H1 (cell line): ENCODE measurements around the gene SULF2. TPM values are rescaled to one million over a fixed set of nuclear protein-coding genes. Genes with fewer than 3 reads are reported as not detected.

Experiments used
- CTCF ChIA-PET: fragments of 300-600 bp; sonication (Branson Sonifier 250); formaldehyde crosslinking; loops from one replicate; lab custom pipeline; 2021; ENCODE audit not compliant: partially characterized antibody; lab: Charles Lee
- POLR2A ChIA-PET: fragments of 300-600 bp; sonication (Branson Sonifier 250); formaldehyde crosslinking; loops from one replicate; lab custom pipeline; 2021; ENCODE audit warnings: inconsistent platforms; ENCODE audit not compliant: partially characterized antibody; lab: Charles Lee
- DNase-seq, 2 experiments: peaks; one replicate each; pipeline versions ENCODE4 v3.0.0 to v3.0.0-alpha.2; 2010 to 2022; ENCODE audit warnings: low spot score in 2 of 2, low read depth in 1 of 2, mixed read lengths in 1 of 2
- FAIRE-seq: peaks from 2 replicates; lab custom pipeline; 2011; peaks lifted over from hg19 to GRCh38; lab: Jason Lieb, UNC
- H2AFZ ChIP-seq: 2 replicates; pipeline ENCODE4 v1.8.1; 2012; ENCODE audit warnings: low read length, inconsistent platforms
- H2AK5ac ChIP-seq: 2 replicates; pipeline ENCODE4 v1.6.1; 2013; ENCODE audit warnings: low read depth, low read length
- H2BK120ac ChIP-seq: replicated peaks from 2 replicates; pipeline ENCODE3; 2013; ENCODE audit warnings: low read depth, low read length, inconsistent platforms
- H2BK12ac ChIP-seq: 2 replicates; pipeline ENCODE4 v1.6.1; 2013; ENCODE audit warnings: low read depth, low read length
- H2BK15ac ChIP-seq: 2 replicates; pipeline ENCODE4 v1.6.1; 2013; ENCODE audit warnings: low read length
- H2BK20ac ChIP-seq: 2 replicates; pipeline ENCODE4 v1.6.1; 2013; ENCODE audit warnings: low read length
- H2BK5ac ChIP-seq: 2 replicates; pipeline ENCODE4 v1.6.1; 2013; ENCODE audit warnings: low read depth, low read length
- H3K14ac ChIP-seq: 2 replicates; pipeline ENCODE4 v1.6.1; 2013; ENCODE audit warnings: inconsistent platforms; ENCODE audit not compliant: insufficient read length
- H3K18ac ChIP-seq: 2 replicates; pipeline ENCODE4 v1.6.1; 2013; ENCODE audit warnings: low read length; ENCODE audit errors: extremely low read depth
- H3K23ac ChIP-seq: 2 replicates; pipeline ENCODE4 v1.6.1; 2013; ENCODE audit warnings: inconsistent platforms; ENCODE audit not compliant: insufficient read length
- H3K23me2 ChIP-seq: 2 replicates; pipeline ENCODE4 v1.6.1; 2013; ENCODE audit warnings: low read depth, low read length
- H3K27ac ChIP-seq: 2 replicates; pipeline ENCODE4 v1.6.1; 2011; ENCODE audit warnings: low read depth, low read length, inconsistent platforms
- H3K27me3 ChIP-seq, 4 experiments: replicated peaks in 1 of 4; 1 replicate in 1 of 4; 2 replicates in 3 of 4; pipeline versions ENCODE4 v1.6.1 to v1.8.1; 2011 to 2013; ENCODE audit warnings: low read length in 3 of 4, mild to moderate bottlenecking in 3 of 4, inconsistent platforms in 2 of 4, mixed read lengths in 2 of 4, moderate library complexity in 1 of 4; ENCODE audit not compliant: control insufficient read depth in 3 of 4, insufficient read depth in 3 of 4; ENCODE audit errors: extremely low read depth in 1 of 4
- H3K36me3 ChIP-seq, 4 experiments: 2 replicates each; pipeline versions ENCODE4 v1.6.1 to v1.8.1; 2011 to 2013; ENCODE audit warnings: mild to moderate bottlenecking in 4 of 4, low read length in 3 of 4, moderate library complexity in 2 of 4, control low read depth in 1 of 4, inconsistent platforms in 1 of 4; ENCODE audit not compliant: insufficient read depth in 4 of 4, control insufficient read depth in 2 of 4
- H3K4ac ChIP-seq: replicated peaks from 2 replicates; pipeline ENCODE3; 2013; ENCODE audit warnings: low read length, low read depth, mixed read lengths, inconsistent platforms; ENCODE audit not compliant: insufficient read length
- H3K4me1 ChIP-seq, 4 experiments: replicated peaks in 1 of 4; 1 replicate in 1 of 4; 2 replicates in 3 of 4; pipeline versions ENCODE4 v1.6.1 to v1.8.1; 2011 to 2013; ENCODE audit warnings: low read length in 3 of 4, inconsistent platforms in 2 of 4, mixed read lengths in 1 of 4; ENCODE audit not compliant: insufficient read depth in 4 of 4, control insufficient read depth in 3 of 4
- H3K4me2 ChIP-seq, 2 experiments: 2 replicates each; pipeline versions ENCODE4 v1.6.1 to v1.8.1; 2011 to 2013; ENCODE audit warnings: low read depth in 2 of 2, low read length in 2 of 2, control low read depth in 1 of 2, inconsistent platforms in 1 of 2, mild to moderate bottlenecking in 1 of 2; ENCODE audit not compliant: insufficient read depth in 1 of 2
- H3K4me3 ChIP-seq, 4 experiments: fragments of 200-600, 300-600 bp in 1 of 4; sonication (generic), shearing (Covaris generic), sonication (Bioruptor Twin) in 1 of 4; 2 replicates each; pipeline versions ENCODE4 v1.5.1 to v1.8.1; 2011 to 2016; ENCODE audit warnings: low read length in 4 of 4, low read depth in 3 of 4, control low read depth in 2 of 4, inconsistent platforms in 2 of 4, mild to moderate bottlenecking in 2 of 4, mixed read lengths in 1 of 4, moderate library complexity in 1 of 4; ENCODE audit not compliant: insufficient read depth in 2 of 4; ENCODE audit errors: extremely low read depth in 1 of 4
- H3K56ac ChIP-seq: replicated peaks from 2 replicates; pipeline ENCODE3; 2013; ENCODE audit warnings: low read depth, mild to moderate bottlenecking, mixed read lengths, low read length, inconsistent platforms; ENCODE audit not compliant: insufficient read length
- H3K79me1 ChIP-seq: 2 replicates; pipeline ENCODE4 v1.6.1; 2013; ENCODE audit warnings: low read depth, low read length, control low read depth
- H3K79me2 ChIP-seq, 2 experiments: 2 replicates each; pipeline versions ENCODE4 v1.6.1 to v1.8.1; 2012 to 2013; ENCODE audit warnings: low read length in 2 of 2, mild to moderate bottlenecking in 2 of 2, inconsistent platforms in 1 of 2; ENCODE audit not compliant: insufficient read depth in 2 of 2, control insufficient read depth in 1 of 2
- H3K9ac ChIP-seq, 4 experiments: replicated peaks in 1 of 4; 1 replicate in 1 of 4; 2 replicates in 3 of 4; pipeline versions ENCODE4 v1.6.1 to v1.8.1; 2011 to 2013; ENCODE audit warnings: low read depth in 3 of 4, low read length in 3 of 4, control low read depth in 2 of 4, mild to moderate bottlenecking in 2 of 4, moderate library complexity in 2 of 4, inconsistent platforms in 1 of 4; ENCODE audit errors: extremely low read depth in 1 of 4
- H3K9me3 ChIP-seq, 2 experiments: 2 replicates each; pipeline versions ENCODE4 v1.6.1 to v1.8.1; 2012 to 2013; ENCODE audit warnings: mild to moderate bottlenecking in 2 of 2, moderate library complexity in 2 of 2, control low read depth in 1 of 2, inconsistent platforms in 1 of 2, low read depth in 1 of 2, low read length in 1 of 2, mixed read lengths in 1 of 2; ENCODE audit not compliant: insufficient read depth in 2 of 2
- H4K20me1 ChIP-seq, 2 experiments: replicated peaks in 1 of 2; 2 replicates each; pipeline versions ENCODE3 to v1.8.1; 2011 to 2013; ENCODE audit warnings: inconsistent platforms in 2 of 2, low read length in 2 of 2, mild to moderate bottlenecking in 1 of 2; ENCODE audit not compliant: insufficient read depth in 2 of 2, control insufficient read depth in 1 of 2
- H4K5ac ChIP-seq: 2 replicates; pipeline ENCODE4 v1.6.1; 2013; ENCODE audit warnings: low read length, low read depth, mixed read lengths, inconsistent platforms; ENCODE audit not compliant: insufficient read length
- H4K8ac ChIP-seq: 2 replicates; pipeline ENCODE4 v1.8.0; 2013; ENCODE audit warnings: mild to moderate bottlenecking, moderate library complexity, low read length, inconsistent platforms; ENCODE audit not compliant: insufficient read depth; ENCODE audit errors: extremely low read depth
- H4K91ac ChIP-seq: replicated peaks from 2 replicates; pipeline ENCODE3; 2013; ENCODE audit warnings: low read length, mixed read lengths, inconsistent platforms; ENCODE audit not compliant: insufficient read length
- CBX5 ChIP-seq: fragments of 300-800, 300-1000 bp; sonication (generic); IDR thresholded peaks from 2 replicates; pipeline ENCODE4 v1.7.1; 2016; ENCODE audit warnings: antibody characterized with exemption, low read length, low read depth
- EP300 ChIP-seq, 2 experiments: IDR thresholded peaks; 1 replicate in 1 of 2; 2 replicates in 1 of 2; pipeline ENCODE4 v1.6.1; 2011 to 2012; ENCODE audit warnings: low read depth in 2 of 2, low read length in 2 of 2, mild to moderate bottlenecking in 2 of 2, borderline replicate concordance in 1 of 2, inconsistent platforms in 1 of 2, moderate library complexity in 1 of 2
- FOSL1 ChIP-seq: IDR thresholded peaks from 2 replicates; pipeline ENCODE4 v1.6.1; 2011; ENCODE audit warnings: mild to moderate bottlenecking, low read depth, low read length, moderate library complexity; ENCODE audit not compliant: insufficient read depth
- KDM1A ChIP-seq: fragments of 200-600, 300-600 bp; sonication (generic); IDR thresholded peaks from 2 replicates; pipeline ENCODE4 v1.7.1; 2016; ENCODE audit warnings: mild to moderate bottlenecking, low read length, borderline replicate concordance
- NANOG ChIP-seq: IDR thresholded peaks from 2 replicates; pipeline ENCODE4 v1.6.1; 2011; ENCODE audit warnings: low read length, low read depth, mild to moderate bottlenecking, inconsistent platforms; ENCODE audit not compliant: insufficient read depth, poor library complexity, severe bottlenecking
- PHF8 ChIP-seq: fragments of 200-600 bp; sonication (generic); conservative IDR thresholded peaks from 2 replicates; pipeline ENCODE4 v1.7.1; 2012; ENCODE audit warnings: low read depth, mild to moderate bottlenecking, inconsistent platforms, low read length, moderate library complexity
- RXRA ChIP-seq: IDR thresholded peaks from 2 replicates; pipeline ENCODE4 v1.6.1; 2011; ENCODE audit warnings: low read depth, mild to moderate bottlenecking, low read length, moderate library complexity; ENCODE audit not compliant: insufficient read depth
- SAP30 ChIP-seq: fragments of 300-600 bp; sonication (generic); IDR thresholded peaks from 2 replicates; pipeline ENCODE4 v1.7.1; 2012; ENCODE audit warnings: low read length, moderate library complexity, mild to moderate bottlenecking, inconsistent platforms; ENCODE audit not compliant: insufficient read depth, insufficient replicate concordance
- SP1 ChIP-seq: IDR thresholded peaks from 2 replicates; pipeline ENCODE4 v1.6.1; 2011; ENCODE audit warnings: low read depth, low read length
- SUZ12 ChIP-seq: fragments of 200-600 bp; sonication (generic); IDR thresholded peaks from 2 replicates; pipeline ENCODE4 v1.6.1; 2012; ENCODE audit warnings: mild to moderate bottlenecking, inconsistent platforms, low read length, moderate library complexity, mixed read lengths
- TBP ChIP-seq: IDR thresholded peaks from 2 replicates; pipeline ENCODE4 v1.6.1; 2011; ENCODE audit warnings: low read depth, low read length, improper control_type of control experiment
- TEAD4 ChIP-seq: IDR thresholded peaks from 2 replicates; pipeline ENCODE4 v1.6.1; 2012; ENCODE audit warnings: low read depth, low read length, inconsistent platforms, mixed read lengths
- WGBS, 2 experiments: shearing (Covaris generic) in 1 of 2; methylation state at CpG; one replicate each; pipeline versions ENCODE4 v1.1.6 to v1.1.7; 2013 to 2015; ENCODE audit warnings: low lambda C conversion rate in 2 of 2, mixed read lengths in 2 of 2, inconsistent platforms in 1 of 2, low coverage in 1 of 2, missing lambda C conversion rate in 1 of 2; ENCODE audit not compliant: insufficient replicate concordance in 2 of 2, insufficient coverage in 1 of 2, insufficient read length in 1 of 2; ENCODE audit errors: extremely low coverage in 1 of 2, missing lambda C conversion rate in 1 of 2; 5-methylcytosine and 5-hydroxymethylcytosine counted together
- polyA plus RNA-seq, 7 experiments: library from polyadenylated mRNA; depleted of rRNA in 3 of 7; stranded (reverse) in 5 of 7; unstranded in 2 of 7; fragments of >200 nt in 5 of 7; fragments of 200-250 nt in 2 of 7; gene quantifications; 1 replicate in 5 of 7; 2 replicates in 1 of 7; 4 replicates in 1 of 7; pipeline versions ENCODE4 v1.2.1 to v1.2.3, GENCODE V29; 2011 to 2013; ENCODE audit warnings: missing spikeins in 2 of 7, mixed read lengths in 2 of 7
- total RNA-seq: library from RNA; stranded (reverse); fragmentation: NEBNext Ultra II Directional; extraction: Animal tissue kit (Norgen Biotek cat#: 25700); gene quantifications from 2 replicates; pipeline ENCODE4 v1.2.1, GENCODE V29; 2021
- TF ChIP-seq, protein P1 (sequence below): IDR thresholded peaks from 2 replicates; pipeline ENCODE4 v1.6.1; 2011; ENCODE audit warnings: low read length, improper control_type of control experiment

SULF2 gene
- total and polyA plus RNA-seq, 2 of the 8 experiments (the other 6 are each of a cell fraction or from before 2014, with no cell fraction given): 15.7 to 28.2 TPM

DNA sequence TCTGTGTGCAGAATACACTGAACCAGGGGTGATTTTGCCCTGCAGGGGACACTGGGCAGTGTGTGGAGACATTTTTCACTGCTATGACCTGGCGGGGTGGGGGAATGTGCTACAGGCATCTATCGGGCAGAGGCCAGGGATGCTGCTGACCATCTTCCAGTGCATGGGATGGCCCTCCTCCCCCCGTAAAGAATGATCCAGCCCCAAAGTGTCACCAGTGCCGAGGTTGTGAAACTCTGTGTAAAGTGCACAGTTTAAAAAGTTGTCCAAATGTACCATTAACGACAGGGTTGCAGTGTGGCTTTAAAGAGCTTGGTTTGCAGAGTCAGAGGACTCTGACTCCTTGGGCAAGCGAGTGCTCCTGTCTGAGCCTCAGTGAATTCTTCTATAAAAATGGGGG, 72.1 kb downstream of the SULF2 start:
- no peak overlapping the region for H3K56ac ChIP-seq
- no peak overlapping the region for H4K91ac ChIP-seq
- H3K23ac ChIP-seq: no peak overlapping the region
- no peak for DNase-seq
- no peak overlapping the region for H3K27ac ChIP-seq
- no peak overlapping the region for H3K4me2 ChIP-seq
- no peak overlapping the region for H2AFZ ChIP-seq
- FAIRE-seq: no peak
- no peak overlapping the region for H2BK20ac ChIP-seq
- H3K18ac ChIP-seq: no peak overlapping the region
- H3K79me1 ChIP-seq: no peaks in the 10 kb centered on the region
- H2BK12ac ChIP-seq: no peak overlapping the region
- H3K9me3 ChIP-seq: no peaks in the 10 kb centered on the region
- H2BK120ac ChIP-seq: no peak overlapping the region
- H3K36me3 ChIP-seq: no peaks in the 10 kb centered on the region; a peak in 1 of 8 replicates
- H3K27me3 ChIP-seq: no peaks in the 10 kb centered on the region
- no peak overlapping the region for H2AK5ac ChIP-seq
- no peaks in the 10 kb centered on the region for H4K20me1 ChIP-seq
- H4K5ac ChIP-seq: no peak overlapping the region
- no peak overlapping the region for H4K8ac ChIP-seq
- H3K79me2 ChIP-seq: no peaks in the 10 kb centered on the region
- no peak overlapping the region for H3K4ac ChIP-seq
- H3K23me2 ChIP-seq: no peaks in the 10 kb centered on the region; the same call in 1 of the 2 replicates
- no peak overlapping the region; a peak in 1 of 7 replicates for H3K9ac ChIP-seq
- CTCF ChIA-PET: interaction anchor here (0.6 to 3.1 kb wide), 14 partner anchors 8 to 910 kb away, joined by 3 to 16 read pairs (median 6); no protein-coding TSS in a partner anchor
- H3K14ac ChIP-seq: no peak overlapping the region
- WGBS, 2 experiments: 85% methylated on average over 6 of the region's 6 CpGs; no CpG with 5 or more reads in 1 of the 2 experiments
- no peak overlapping the region for H2BK15ac ChIP-seq
- H3K4me3 ChIP-seq: no peak overlapping the region
- H3K4me1 ChIP-seq: peaks cover 0 to 2% (median 0%) of the 10 kb centered on the region in 4 experiments; a peak in 1 of 7 replicates
- H2BK5ac ChIP-seq: no peak overlapping the region
- POLR2A ChIA-PET: no interaction called here
- no peak for TF ChIP-seq NANOG
- TF ChIP-seq KDM1A: no peak
- no peak for TF ChIP-seq SAP30
- TF ChIP-seq SP1: no peak
- TF ChIP-seq TBP: no peak
- no peak for TF ChIP-seq FOSL1
- TF ChIP-seq SUZ12: no peak
- TF ChIP-seq, protein P1, sequence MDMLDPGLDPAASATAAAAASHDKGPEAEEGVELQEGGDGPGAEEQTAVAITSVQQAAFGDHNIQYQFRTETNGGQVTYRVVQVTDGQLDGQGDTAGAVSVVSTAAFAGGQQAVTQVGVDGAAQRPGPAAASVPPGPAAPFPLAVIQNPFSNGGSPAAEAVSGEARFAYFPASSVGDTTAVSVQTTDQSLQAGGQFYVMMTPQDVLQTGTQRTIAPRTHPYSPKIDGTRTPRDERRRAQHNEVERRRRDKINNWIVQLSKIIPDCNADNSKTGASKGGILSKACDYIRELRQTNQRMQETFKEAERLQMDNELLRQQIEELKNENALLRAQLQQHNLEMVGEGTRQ: no peak
- no peak for TF ChIP-seq RXRA
- TF ChIP-seq PHF8: no peak
- TF ChIP-seq CBX5: no peak
- no peak for TF ChIP-seq TEAD4
- no peak for TF ChIP-seq EP300 (IDR thresholded peaks at IDR 0.05; ENCODE audit: borderline replicate concordance in 1 of 2, low read depth in 2 of 2, low read length in 2 of 2)
